Activated CD8-positive, alpha-beta T cell treated with anti-CD3 and anti-CD28 coated beads, Interleukin-2, amount 10 ng/mL, durations not matched to agents 7 days and 5 days (primary cell): ENCODE measurements around the gene PTPRE. TPM values are rescaled to one million over a fixed set of nuclear protein-coding genes. Genes with fewer than 3 reads are reported as not detected.

Experiments
- ATAC-seq: fragments of 150-1000 bp; cut with Tn5 transposase; one replicate; pipeline ENCODE4 v1.10.0; 2021; ENCODE audit warnings: moderate library complexity
- CTCF ChIA-PET: fragments of 350-600 bp; sonication (Branson Sonifier 250); formaldehyde crosslinking; loops from one replicate; lab custom pipeline; 2021; ENCODE audit warnings: antibody characterized with exemption; lab: Charles Lee
- POLR2A ChIA-PET: fragments of 350-600 bp; sonication (Branson Sonifier 250); formaldehyde crosslinking; loops from one replicate; lab custom pipeline; 2021; ENCODE audit warnings: antibody characterized with exemption; lab: Charles Lee
- DNase-seq: peaks from one replicate; pipeline ENCODE4 v3.0.0-alpha.2; 2020
- H3K27ac Mint-ChIP-seq: one replicate; pipeline ENCODE4 v1.8.0; 2021; ENCODE audit warnings: mild to moderate bottlenecking, mixed read lengths
- H3K27me3 Mint-ChIP-seq: one replicate; pipeline ENCODE4 v1.8.0; 2021; ENCODE audit warnings: low read depth, mixed read lengths
- H3K36me3 Mint-ChIP-seq: one replicate; pipeline ENCODE4 v1.8.0; 2021; ENCODE audit warnings: low read depth, mixed read lengths
- H3K4me1 Mint-ChIP-seq: one replicate; pipeline ENCODE4 v1.8.0; 2021; ENCODE audit warnings: low read depth, mixed read lengths
- H3K4me3 Mint-ChIP-seq: one replicate; pipeline ENCODE4 v1.8.0; 2021; ENCODE audit warnings: mild to moderate bottlenecking, mixed read lengths
- H3K9me3 Mint-ChIP-seq: one replicate; pipeline ENCODE4 v1.8.0; 2022; ENCODE audit warnings: mixed read lengths; ENCODE audit not compliant: insufficient read depth
- total RNA-seq, 2 experiments: library from RNA; stranded (reverse); gene quantifications; one replicate each; pipeline ENCODE4 v1.2.3, GENCODE V29; 2021

PTPRE gene
- total RNA-seq, 2 experiments from 2014 or later: 21.4 to 24.5 TPM

DNA sequence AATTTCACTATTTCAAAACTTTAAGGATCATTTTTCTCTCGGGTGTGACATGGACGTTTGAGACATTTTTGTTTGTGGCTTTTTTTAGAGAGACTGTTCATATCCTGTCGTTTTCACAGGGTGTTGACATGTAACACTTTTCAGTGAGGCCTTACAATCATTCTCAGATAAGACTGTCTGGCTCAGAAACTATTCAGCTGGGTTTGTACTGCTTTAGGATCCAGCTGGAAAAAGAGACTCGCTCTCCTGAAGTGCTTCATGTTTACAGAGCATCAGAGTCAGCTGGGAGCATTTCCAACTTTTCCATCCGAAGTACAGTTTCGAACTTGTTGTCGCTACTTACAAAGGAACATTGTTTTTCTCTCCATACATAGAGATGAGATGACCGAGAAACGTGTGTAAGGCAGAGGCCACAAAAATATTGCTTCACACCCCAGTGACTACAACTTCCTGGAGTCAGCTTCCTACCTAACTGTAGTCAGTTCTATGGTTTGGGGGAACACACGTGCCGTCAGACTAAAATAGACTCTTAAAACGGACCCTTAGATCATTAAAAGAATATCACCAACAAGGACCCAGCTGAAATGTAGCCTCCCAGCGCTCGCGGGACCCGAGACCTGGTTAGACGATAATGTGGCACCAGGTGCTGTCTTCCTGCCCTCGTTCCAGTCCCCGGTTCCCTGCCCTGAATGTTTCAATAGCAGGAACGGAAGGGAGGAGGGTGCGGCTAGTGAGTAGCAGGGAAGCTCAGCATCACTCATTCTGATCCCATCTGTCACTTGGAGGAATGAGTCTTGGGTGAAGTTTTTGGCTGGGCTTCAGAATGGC, 141.3 kb downstream of the PTPRE start:
- H3K4me1 Mint-ChIP-seq: peaks cover 53% of the 10 kb centered on the region
- ATAC-seq (peak; percentile 31), DNase-seq (peak; percentile 61)
- ChIA-PET POLR2A (interaction anchor here (0.7 to 4.3 kb wide), 10 partner anchors 13 to 140 kb away, joined by 3 to 145 read pairs (median 4); partner anchors contain the start of gene MKI67), CTCF (interaction anchor here (1.0 to 6.2 kb wide), 13 partner anchors 10 to 142 kb away, joined by 3 to 87 read pairs (median 5); no protein-coding TSS in a partner anchor)
- H3K9me3 Mint-ChIP-seq: no peaks in the 10 kb centered on the region
- no peaks in the 10 kb centered on the region for H3K27me3 Mint-ChIP-seq
- H3K36me3 Mint-ChIP-seq: peaks cover 43% of the 10 kb centered on the region
- peak overlapping the region; percentile 93 for H3K27ac Mint-ChIP-seq
- peak overlapping the region; percentile 84 for H3K4me3 Mint-ChIP-seq

DNA sequence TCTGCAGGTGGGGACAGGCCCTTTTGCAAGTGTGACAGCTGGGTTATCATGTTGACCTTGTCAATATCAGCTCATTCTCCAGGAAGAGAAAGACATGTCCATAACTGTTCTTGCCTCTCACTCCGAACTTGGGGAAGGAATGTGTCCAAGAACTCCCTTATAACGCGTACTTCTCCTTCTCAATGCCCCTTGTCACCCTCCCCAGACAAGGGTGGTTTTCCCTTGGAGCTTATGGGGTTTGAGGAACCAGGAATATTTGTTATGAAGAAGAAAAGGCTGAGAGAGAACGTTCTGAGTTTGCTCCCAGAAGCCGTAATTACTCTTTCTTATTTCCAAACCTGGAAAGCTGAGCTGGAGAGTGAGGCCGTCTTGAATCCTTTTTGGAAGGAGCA, 141.9 kb downstream of the PTPRE start:
- ChIA-PET CTCF (interaction anchor here (1.0 to 6.2 kb wide), 11 partner anchors 10 to 143 kb away, joined by 3 to 87 read pairs (median 6); no protein-coding TSS in a partner anchor), POLR2A (interaction anchor here (0.7 to 4.3 kb wide), 3 partner anchors 13 to 77 kb away, joined by 3 to 145 read pairs (median 12); partner anchors contain the start of gene MKI67)
- H3K9me3 Mint-ChIP-seq: no peaks in the 10 kb centered on the region
- DNase-seq (no peak), ATAC-seq (no peak)
- H3K27ac Mint-ChIP-seq: peak overlapping the region; percentile 93
- H3K27me3 Mint-ChIP-seq: no peaks in the 10 kb centered on the region
- H3K36me3 Mint-ChIP-seq: peaks cover 46% of the 10 kb centered on the region
- peaks cover 53% of the 10 kb centered on the region for H3K4me1 Mint-ChIP-seq
- peak overlapping the region; percentile 84 for H3K4me3 Mint-ChIP-seq

DNA sequence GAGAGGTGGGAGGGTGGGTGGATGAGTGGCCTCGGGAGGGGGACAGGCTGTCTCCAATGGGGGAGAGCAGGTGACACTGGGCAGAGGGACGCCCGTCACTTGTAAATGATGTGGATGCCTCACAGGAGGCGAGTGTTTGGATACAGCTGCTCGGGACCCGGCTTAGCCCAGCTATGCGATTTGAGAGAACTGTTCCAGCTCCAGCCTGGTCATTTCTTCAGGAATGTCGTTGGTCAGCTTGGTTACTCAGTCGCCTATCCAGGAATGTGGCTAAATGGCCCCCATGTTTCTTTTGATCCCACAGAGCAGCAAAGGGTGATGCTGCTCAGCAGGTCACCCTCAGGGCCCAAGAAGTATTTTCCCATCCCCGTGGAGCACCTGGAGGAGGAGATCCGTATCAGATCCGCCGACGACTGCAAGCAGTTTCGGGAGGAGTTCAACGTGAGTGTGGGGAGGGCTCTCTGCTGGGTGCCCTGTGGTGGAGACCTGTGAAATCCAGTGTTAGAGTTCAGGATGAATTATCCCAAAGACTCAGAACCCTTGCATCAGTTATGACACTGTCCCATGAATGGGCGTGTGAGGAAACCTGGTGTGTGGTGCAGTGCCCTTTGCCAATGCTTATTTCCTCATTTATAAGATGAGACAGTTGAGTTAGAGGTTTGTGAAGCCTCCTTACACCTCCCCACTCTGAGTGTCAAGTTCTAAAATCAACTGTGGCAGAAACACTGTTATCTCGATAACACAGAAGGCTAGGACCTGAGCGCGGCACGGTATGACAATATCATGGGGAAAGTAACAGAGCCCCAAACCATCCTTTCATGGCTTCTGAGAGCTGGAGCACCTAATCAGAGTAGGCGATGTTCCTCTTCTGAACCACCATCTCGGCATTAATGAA, 142.6 kb downstream of the PTPRE start:
- CTCF ChIA-PET: interaction anchor here (1.2 to 6.2 kb wide), 9 partner anchors 9 to 144 kb away, joined by 3 to 87 read pairs (median 13); no protein-coding TSS in a partner anchor
- POLR2A ChIA-PET: interaction anchor here (0.5 to 4.3 kb wide), 2 partner anchors 12 to 35 kb away, joined by 3 to 145 read pairs; no protein-coding TSS in a partner anchor
- Mint-ChIP-seq H3K4me3 (peak overlapping the region; percentile 84), H3K27ac (peak overlapping the region; percentile 93), H3K4me1 (peaks cover 53% of the 10 kb centered on the region), H3K36me3 (peaks cover 46% of the 10 kb centered on the region), H3K9me3 (no peaks in the 10 kb centered on the region), H3K27me3 (no peaks in the 10 kb centered on the region)
- DNase-seq: no peak
- ATAC-seq: no peak

DNA sequence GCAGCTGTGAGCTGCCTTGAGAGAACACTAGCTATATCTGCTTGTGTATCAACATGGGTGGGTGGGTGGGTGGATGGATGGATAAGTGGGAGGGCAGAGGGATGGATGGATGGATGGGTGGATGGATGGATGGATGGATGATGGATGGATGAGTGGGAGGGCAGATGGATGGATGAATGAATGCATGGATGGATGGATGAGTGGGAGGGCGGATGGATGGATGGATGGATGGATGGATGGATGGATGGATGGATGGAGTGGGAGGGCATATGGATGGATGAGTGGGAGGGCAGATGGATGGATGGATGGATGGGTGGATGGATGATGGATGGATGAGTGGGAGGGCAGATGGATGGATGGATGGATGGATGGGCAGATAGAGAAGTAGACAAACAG, 143.2 kb downstream of the PTPRE start:
- ATAC-seq (no peak), DNase-seq (no peak)
- Mint-ChIP-seq H3K27me3 (no peaks in the 10 kb centered on the region), H3K4me1 (peaks cover 57% of the 10 kb centered on the region), H3K36me3 (peaks cover 50% of the 10 kb centered on the region), H3K27ac (peak overlapping the region; percentile 64), H3K4me3 (no peak overlapping the region), H3K9me3 (no peaks in the 10 kb centered on the region)
- CTCF ChIA-PET: interaction anchor here (1.1 to 4.6 kb wide), 4 partner anchors 15 to 38 kb away, joined by 5 to 52 read pairs (median 14); no protein-coding TSS in a partner anchor
- POLR2A ChIA-PET: interaction anchor here (0.5 to 4.3 kb wide), 2 partner anchors 11 to 34 kb away, joined by 3 to 145 read pairs; no protein-coding TSS in a partner anchor

DNA sequence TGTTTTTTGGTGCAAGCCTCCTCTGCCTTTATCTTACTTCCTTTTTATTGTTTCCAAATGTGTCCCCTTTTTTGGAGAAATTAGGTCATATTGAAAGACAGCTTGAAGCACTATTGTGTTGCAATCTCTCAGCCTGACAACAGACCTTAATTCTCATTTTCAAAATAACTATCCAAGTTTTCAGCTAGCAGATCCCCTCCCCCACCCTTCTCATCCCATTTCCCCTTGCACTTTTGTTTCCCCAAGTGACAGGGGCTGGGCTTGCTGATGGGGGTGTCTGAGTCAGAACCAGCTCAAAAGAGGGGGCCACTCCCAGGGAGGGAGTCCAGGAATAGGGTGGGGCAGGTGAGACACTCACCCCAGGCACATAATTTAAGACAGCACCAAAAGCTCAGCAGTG, 144.0 kb downstream of the PTPRE start:
- Mint-ChIP-seq H3K4me1 (peaks cover 54% of the 10 kb centered on the region), H3K4me3 (no peak overlapping the region), H3K9me3 (no peaks in the 10 kb centered on the region), H3K36me3 (peaks cover 58% of the 10 kb centered on the region), H3K27ac (no peak overlapping the region), H3K27me3 (no peaks in the 10 kb centered on the region)
- no peak for ATAC-seq
- DNase-seq: no peak
- ChIA-PET CTCF (interaction anchor here (0.7 to 3.7 kb wide), 6 partner anchors 12 to 40 kb away, joined by 3 to 17 read pairs (median 7); no protein-coding TSS in a partner anchor), POLR2A (interaction anchor here (0.8 to 1.0 kb wide), 2 partner anchors 12 to 136 kb away, joined by 3 read pairs; no protein-coding TSS in a partner anchor)

DNA sequence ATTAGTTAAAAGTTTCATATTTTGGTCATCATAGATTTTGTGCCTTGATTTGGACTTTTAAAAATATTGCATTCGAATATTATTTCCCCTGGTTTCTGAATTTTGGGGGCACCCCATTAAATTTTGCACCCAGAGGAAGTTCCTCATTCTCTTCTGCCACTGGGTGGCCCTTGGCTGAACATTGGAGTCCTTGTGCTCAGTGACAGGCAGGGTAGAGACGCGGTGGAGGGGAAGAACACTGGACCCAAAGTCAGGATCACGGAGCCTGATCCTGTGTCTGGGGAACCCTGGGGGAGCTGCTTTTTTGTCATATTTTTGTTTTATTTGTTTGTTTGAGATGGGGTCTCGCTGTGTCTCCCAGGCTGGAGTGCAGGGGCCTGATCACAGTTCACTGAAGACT, 144.6 kb downstream of the PTPRE start:
- H3K36me3 Mint-ChIP-seq: peaks cover 64% of the 10 kb centered on the region
- H3K4me3 Mint-ChIP-seq: no peak overlapping the region
- peaks cover 50% of the 10 kb centered on the region for H3K4me1 Mint-ChIP-seq
- no peaks in the 10 kb centered on the region for H3K9me3 Mint-ChIP-seq
- H3K27me3 Mint-ChIP-seq: no peaks in the 10 kb centered on the region
- POLR2A ChIA-PET: interaction anchor here (0.8 to 1.0 kb wide), 3 partner anchors 12 to 135 kb away, joined by 3 read pairs; no protein-coding TSS in a partner anchor
- DNase-seq: no peak
- CTCF ChIA-PET: interaction anchor here (1.3 to 3.7 kb wide), 5 partner anchors 11 to 98 kb away, joined by 3 to 17 read pairs (median 9); no protein-coding TSS in a partner anchor
- H3K27ac Mint-ChIP-seq: no peak overlapping the region
- ATAC-seq: no peak

DNA sequence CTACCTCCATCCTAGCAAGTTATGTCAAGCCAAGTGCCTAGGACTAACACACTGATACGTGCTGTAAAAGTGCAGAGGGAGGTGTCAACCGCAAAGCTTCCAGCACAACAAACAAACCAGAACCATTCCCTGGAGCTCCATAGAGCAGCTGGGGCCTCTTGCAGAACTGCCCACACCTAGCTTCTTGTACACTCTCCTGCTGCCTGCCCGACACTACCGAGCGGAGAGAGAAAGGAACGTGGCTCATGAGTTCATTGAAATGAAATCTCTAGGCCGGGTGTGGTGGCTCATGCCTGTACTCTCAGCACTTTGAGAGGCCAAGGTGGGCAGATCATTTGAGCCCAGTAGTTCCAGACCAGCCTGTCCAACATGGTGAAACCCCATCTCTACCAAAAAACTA, 145.8 kb downstream of the PTPRE start:
- Mint-ChIP-seq H3K27me3 (no peaks in the 10 kb centered on the region), H3K27ac (peak overlapping the region; percentile 44), H3K36me3 (peaks cover 69% of the 10 kb centered on the region), H3K4me3 (no peak overlapping the region), H3K9me3 (no peaks in the 10 kb centered on the region), H3K4me1 (peaks cover 42% of the 10 kb centered on the region)
- POLR2A ChIA-PET: interaction anchor here (1.0 kb wide), 1 partner anchor 17 kb away, joined by 3 read pairs; no protein-coding TSS in a partner anchor
- no peak for DNase-seq
- CTCF ChIA-PET: interaction anchor here (1.3 to 3.7 kb wide), 3 partner anchors 17 to 97 kb away, joined by 3 to 17 read pairs (median 15); no protein-coding TSS in a partner anchor
- ATAC-seq: no peak

DNA sequence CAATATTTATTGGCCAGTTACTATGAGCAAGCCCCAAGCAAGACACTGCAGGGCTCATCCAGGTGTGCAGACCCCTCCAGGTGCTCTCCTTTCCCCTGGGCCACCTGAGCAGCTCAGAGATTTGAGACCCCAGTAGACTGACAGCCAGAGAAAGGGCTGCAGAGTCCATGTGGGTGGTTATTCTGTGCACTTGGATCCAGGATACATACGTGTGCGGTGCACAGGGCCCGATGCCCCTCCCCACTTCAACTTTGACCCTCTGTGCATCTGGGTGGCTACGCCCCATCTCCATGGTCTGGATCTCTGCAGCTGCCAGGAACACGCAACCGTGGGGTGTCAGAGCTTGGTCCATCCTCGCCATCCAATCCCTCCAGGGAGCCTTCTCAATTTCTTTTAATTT, 146.5 kb downstream of the PTPRE start:
- H3K9me3 Mint-ChIP-seq: no peaks in the 10 kb centered on the region
- POLR2A ChIA-PET: interaction anchor here (0.7 kb wide), 1 partner anchor 10 kb away, joined by 3 read pairs; no protein-coding TSS in a partner anchor
- H3K4me3 Mint-ChIP-seq: no peak overlapping the region
- CTCF ChIA-PET: interaction anchor here (2.0 to 3.7 kb wide), 3 partner anchors 16 to 18 kb away, joined by 4 to 17 read pairs (median 15); no protein-coding TSS in a partner anchor
- H3K4me1 Mint-ChIP-seq: peaks cover 40% of the 10 kb centered on the region
- no peak overlapping the region for H3K27ac Mint-ChIP-seq
- no peaks in the 10 kb centered on the region for H3K27me3 Mint-ChIP-seq
- peaks cover 72% of the 10 kb centered on the region for H3K36me3 Mint-ChIP-seq
- no peak for ATAC-seq
- no peak for DNase-seq

DNA sequence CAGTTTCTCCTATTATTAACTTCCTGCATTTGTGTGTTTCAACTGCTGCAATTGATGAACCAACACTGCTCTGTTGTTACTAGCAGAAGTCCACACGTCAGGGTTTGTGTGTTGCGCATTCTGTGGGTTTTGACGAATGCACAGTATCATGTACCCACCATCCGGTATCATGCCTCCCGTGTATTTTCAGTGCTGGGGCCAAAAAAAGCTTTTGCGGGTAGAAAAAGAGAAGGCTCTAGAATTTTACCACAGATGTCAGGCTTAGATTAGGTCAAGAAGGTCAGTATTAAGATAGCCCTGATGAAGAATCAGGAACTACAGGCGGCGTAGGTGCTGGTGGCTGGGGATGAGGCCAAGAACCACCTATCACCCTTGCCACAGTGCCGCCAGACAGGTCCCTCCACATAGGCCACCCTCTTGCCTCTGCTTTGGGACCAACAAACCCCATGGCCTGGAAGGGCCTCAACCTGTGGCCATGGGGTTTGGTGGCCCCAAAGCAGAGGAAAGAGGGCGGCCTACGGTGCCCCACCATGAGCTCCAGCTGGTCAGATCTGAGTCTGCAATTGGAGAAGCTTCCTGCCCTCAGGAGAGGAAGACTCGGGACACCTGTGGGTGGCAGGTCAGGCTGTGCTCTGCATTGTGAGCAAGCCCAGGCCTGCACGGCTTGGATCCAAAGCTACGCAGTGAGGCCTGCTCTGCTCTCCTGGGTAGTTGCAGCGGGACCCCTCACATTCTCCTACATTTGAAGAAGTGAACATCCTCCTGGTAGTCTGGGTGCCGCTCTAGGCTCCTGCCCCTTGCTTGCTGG, 147.5 kb downstream of the PTPRE start:
- DNase-seq (no peak), ATAC-seq (no peak)
- Mint-ChIP-seq H3K36me3 (peaks cover 69% of the 10 kb centered on the region), H3K9me3 (no peaks in the 10 kb centered on the region), H3K27me3 (no peaks in the 10 kb centered on the region), H3K27ac (no peak overlapping the region), H3K4me3 (no peak overlapping the region), H3K4me1 (peaks cover 37% of the 10 kb centered on the region)
- CTCF ChIA-PET: interaction anchor here (2.0 kb wide), 1 partner anchor 15 kb away, joined by 4 read pairs; no protein-coding TSS in a partner anchor
- POLR2A ChIA-PET: interaction anchor here (0.7 to 1.0 kb wide), 2 partner anchors 9 to 109 kb away, joined by 3 read pairs; no protein-coding TSS in a partner anchor
